ES-I3 (cell line): ENCODE results near the gene EMILIN2.
"Not testable (repeated sequence)": the region's sequence is repeated elsewhere in the genome, so short reads cannot be mapped to it uniquely, and the experiment has no call there.

Experiments used
- H3K36me3 ChIP-seq: 2 replicates; pipeline ENCODE4 v1.6.1; 2013; ENCODE audit warnings: mild to moderate bottlenecking, low read length, control low read depth, moderate library complexity; ENCODE audit not compliant: insufficient read depth
- H3K4me1 ChIP-seq: 2 replicates; pipeline ENCODE4 v1.6.1; 2013; ENCODE audit warnings: mild to moderate bottlenecking, control low read depth, low read length; ENCODE audit not compliant: insufficient read depth
- H3K9ac ChIP-seq: 2 replicates; pipeline ENCODE4 v1.6.1; 2013; ENCODE audit warnings: low read depth, mild to moderate bottlenecking, low read length, moderate library complexity
- H3K9me3 ChIP-seq: 2 replicates; pipeline ENCODE4 v1.6.1; 2013; ENCODE audit warnings: mild to moderate bottlenecking, low read length, moderate library complexity; ENCODE audit not compliant: control insufficient read depth, insufficient read depth

Gene EMILIN2

DNA sequence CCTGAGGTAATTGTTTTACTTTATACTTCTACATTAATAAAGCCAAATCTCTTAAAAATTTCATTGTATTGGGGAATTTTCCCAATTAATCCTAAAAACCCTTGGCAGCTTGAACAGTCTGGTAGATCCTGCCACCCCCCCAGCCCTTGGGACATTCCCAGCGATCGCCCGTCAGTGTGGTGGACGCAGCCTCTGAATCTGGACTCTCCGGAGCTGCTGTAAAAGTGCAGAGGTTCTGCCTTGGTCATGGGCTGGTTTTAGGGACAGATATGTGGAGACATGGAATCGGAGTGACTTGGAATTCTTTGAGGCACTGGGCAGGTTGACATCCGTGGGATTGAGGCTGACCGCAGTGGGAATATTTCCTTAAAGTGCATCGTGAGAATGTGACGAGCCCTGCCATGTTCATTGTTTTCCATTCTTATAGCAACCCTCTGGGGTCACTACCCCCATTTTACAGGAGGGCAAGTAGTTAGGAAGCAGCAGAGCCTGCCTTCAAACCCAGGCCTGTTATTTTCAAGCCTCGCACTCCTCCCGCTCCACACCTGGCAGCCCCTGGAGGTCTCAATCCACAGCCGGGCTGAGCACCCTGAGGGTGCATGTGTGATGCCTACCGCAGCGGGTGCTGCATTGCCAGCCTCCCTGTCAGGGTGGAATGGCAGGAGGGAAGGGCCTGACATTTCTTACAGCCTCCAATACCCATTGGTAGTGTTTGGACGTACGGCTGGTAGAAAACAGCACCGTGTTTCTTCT is 6.5 kb downstream of the EMILIN2 start:
- Histone ChIP-seq H3K9ac (no peak overlapping the region), H3K36me3 (no peaks in the 10 kb centered on the region), H3K4me1 (peaks cover 19% of the 10 kb centered on the region), H3K9me3 (no peaks in the 10 kb centered on the region)

DNA sequence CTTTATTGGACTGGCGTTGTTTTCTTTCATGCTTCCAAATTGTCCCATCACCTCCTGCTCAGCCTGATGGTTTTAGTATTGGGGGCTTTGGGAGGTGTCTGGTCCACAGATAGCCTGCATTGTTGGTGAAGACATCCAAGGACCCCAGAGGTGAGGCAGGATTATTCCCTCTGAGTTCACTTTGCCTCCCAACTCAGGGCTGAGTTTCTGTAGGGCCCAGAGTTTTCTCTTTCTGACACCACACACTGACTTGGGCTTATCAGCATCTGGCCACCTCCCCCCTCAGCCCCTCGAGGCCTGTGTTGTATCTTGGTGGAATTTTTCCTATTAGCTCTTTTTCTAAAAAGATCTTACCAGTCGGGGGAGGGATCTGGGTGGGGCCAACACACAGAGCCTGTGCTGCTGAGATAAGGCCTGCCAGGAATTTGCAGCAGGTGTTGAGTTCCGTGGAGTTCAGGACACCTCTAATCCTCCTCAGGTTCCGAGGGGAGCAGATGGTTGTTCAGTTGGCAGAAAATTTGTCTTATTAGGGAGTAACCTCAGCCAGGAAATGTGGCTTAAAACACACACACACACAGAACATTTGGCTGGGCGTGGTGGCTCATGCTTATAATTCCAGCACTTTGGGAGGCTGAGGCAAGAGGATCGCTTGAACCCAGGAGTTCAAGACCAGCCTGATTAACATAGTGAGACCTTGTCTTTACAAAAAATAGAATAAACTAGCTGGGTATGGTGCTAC is 7.3 kb downstream of the EMILIN2 start:
- no peaks in the 10 kb centered on the region for H3K9me3 ChIP-seq
- peaks cover 19% of the 10 kb centered on the region for H3K4me1 ChIP-seq
- no peak overlapping the region for H3K9ac ChIP-seq
- H3K36me3 ChIP-seq: no peaks in the 10 kb centered on the region

DNA sequence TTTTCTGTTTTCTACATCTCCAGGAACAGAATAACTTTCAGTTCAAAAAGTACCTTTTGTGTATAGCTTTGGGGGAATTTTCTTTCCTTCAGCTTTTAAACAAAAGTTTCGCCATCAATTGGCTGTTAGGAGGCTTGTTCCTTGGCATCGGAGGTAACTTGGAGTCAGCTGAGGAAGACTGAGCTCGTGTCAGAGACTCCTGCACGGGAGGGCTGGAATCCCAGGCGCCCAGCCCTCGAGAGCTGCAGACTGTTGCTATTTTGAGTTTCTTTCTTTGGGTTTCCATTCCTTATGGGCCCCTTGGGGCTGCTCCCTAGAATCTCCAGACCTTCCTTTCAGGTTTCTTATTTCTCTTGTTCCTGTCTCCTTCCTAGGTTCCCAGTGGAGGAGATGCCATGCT is 8.1 kb downstream of the EMILIN2 start:
- no peaks in the 10 kb centered on the region for H3K36me3 ChIP-seq
- peaks cover 19% of the 10 kb centered on the region for H3K4me1 ChIP-seq
- no peaks in the 10 kb centered on the region for H3K9me3 ChIP-seq
- no peak overlapping the region for H3K9ac ChIP-seq

DNA sequence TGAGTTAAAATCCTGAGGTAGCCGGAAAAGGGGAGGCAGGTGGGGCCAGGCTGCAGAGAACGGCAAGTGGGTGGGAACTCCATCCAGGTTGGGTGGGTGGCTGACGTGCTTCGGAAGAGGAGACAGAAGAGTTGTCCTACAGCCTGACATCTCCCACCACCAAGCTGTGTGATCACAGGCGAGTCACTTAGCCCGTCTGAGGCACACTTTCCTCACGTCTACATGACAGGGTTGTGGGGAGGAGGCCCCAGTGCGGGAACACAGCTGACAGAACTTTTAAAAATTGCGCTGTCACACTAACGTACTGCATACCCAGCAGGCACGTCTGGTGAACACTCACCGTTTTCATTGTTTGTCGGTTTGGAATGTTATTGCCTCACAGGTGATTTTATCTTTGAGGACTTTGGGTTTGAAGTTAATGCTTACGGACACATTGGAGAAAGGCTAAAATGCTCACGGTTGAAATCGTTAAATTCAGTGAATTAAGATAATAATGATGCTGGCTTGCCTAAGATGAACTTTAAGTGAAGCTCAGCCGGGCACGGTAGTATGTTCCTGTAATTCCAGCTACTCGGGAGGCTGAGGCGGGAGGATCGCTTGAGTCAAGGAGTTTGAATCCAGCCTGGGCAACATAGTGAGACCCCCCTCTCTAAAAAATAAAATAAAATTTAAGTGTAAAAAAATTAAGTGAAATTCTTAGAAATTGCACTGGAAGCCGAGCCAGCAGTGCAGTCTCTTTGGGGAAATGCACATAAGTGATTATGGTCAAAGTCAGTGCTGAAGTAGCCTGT is 8.9 kb downstream of the EMILIN2 start:
- Histone ChIP-seq H3K9ac (no peak overlapping the region), H3K36me3 (no peaks in the 10 kb centered on the region), H3K4me1 (peaks cover 19% of the 10 kb centered on the region), H3K9me3 (no peaks in the 10 kb centered on the region)

DNA sequence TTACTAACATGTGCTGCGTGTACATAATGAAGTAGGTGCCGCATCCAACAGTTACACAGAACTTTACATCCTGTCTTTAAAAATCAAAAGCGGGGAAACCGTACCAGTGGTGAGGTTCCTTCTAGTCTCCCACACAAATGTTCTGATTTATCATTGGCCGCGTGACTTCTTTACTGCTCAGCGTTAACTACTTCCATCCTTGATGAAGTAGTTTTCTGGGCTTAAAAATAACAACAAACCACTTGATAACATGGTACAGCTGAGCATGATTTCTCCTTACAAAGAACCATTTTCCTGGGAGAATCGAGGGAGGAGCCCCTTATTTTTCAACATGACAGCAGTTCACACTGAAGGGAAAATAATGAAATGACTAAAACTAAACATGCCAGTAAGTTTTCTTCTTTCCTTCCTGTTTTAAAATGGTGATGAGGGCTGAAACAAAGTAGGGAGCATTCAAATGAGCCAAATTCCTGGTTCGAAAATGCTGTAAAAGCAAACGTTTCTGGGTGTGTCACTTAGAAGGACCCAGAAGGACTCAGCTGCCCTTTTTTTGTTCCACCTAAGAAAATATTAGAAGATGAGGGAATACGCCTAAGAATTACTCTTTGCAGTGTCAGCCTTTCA is 9.9 kb downstream of the EMILIN2 start:
- Histone ChIP-seq H3K9me3 (no peaks in the 10 kb centered on the region), H3K9ac (no peak overlapping the region), H3K4me1 (peaks cover 19% of the 10 kb centered on the region), H3K36me3 (no peaks in the 10 kb centered on the region)

DNA sequence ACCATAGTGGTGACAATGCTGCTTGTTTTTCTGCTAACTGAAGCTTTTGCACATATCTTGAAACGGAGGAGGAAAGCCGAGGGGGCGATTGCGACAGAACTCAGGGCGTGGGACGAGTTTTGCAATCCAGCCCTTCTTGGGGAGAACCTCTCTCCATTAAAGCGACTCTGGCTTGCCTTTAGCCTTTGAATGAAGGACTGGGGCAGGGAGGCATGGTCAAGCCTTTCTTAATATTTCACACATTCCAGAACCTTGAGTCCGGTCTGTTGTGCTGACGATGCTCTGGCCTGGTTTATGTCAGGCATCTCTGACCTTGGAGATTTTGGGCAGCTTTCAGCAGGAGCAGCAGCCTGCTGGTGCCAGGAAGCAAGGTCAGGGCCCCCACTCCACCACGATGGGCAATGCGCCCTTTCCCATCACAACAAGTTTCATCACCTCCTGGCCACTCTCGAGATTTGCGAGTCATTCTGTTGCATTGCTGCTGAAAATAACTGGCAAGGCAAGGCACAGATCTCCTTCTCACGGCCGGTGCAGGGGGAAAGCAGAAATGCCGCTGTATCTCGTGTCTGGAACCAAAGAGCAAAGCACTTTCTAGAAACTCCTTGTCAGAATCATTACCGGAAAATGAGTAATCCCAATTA is 10.8 kb downstream of the EMILIN2 start:
- Histone ChIP-seq H3K36me3 (no peaks in the 10 kb centered on the region), H3K9ac (no peak overlapping the region), H3K9me3 (no peaks in the 10 kb centered on the region), H3K4me1 (peaks cover 19% of the 10 kb centered on the region)

DNA sequence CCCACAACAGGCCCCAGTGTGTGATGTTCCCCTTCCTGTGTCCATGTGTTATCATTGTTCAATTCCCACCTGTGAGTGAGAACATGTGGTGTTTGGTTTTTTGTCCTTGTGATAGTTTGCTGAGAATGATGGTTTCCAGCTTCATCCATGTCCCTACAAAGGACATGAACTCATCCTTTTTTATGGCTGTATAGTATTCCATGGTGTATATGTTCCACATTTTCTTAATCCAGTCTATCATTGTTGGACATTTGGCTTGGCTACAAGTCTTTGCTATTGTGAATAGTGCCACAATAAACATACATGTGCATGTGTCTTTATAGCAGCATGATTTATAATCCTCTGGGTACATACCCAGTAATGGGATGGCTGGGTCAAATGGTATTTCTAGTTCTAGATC is 13.6 kb downstream of the EMILIN2 start:
- H3K4me1 ChIP-seq: peaks cover 15% of the 10 kb centered on the region
- H3K36me3 ChIP-seq, H3K9ac ChIP-seq, H3K9me3 ChIP-seq: not testable (repeated sequence)

DNA sequence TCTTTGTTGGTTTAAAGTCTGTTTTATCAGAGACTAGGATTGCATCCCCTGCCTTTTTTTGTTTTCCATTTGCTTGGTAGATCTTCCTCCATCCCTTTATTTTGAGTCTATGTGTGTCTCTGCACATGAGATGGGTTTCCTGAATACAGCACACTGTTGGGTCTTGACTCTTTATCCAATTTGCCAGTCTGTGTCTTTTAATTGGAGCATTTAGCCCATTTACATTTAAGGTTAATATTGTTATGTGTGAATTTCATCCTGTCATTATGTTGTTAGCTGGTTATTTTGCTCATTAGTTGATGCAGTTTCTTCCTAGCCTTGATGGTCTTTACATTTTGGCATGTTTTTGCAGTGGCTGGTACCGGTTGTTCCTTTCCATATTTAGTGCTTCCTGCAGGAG is 17.2 kb downstream of the EMILIN2 start:
- not testable (repeated sequence) for H3K36me3 ChIP-seq, H3K4me1 ChIP-seq, H3K9ac ChIP-seq, H3K9me3 ChIP-seq

DNA sequence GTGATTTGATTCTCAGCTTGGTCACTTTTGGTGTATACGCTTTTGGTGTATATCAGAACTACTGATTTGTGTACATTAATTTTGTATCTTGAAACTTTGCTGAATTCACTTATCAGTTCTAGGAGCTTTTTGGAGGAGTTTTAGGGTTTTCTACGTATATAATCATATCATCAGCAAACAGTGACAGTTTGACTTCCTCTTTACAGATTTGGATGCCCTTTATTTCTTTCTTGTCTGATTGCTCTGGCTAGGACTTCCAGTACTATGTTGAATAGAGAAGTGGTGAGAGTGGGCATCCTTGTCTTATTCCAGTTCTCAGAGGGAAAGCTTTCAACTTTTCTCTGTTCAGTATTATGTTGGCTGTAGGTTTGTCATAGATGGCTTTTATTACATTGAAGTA is 19.7 kb downstream of the EMILIN2 start:
- not testable (repeated sequence) for H3K36me3 ChIP-seq, H3K9ac ChIP-seq, H3K4me1 ChIP-seq, H3K9me3 ChIP-seq

DNA sequence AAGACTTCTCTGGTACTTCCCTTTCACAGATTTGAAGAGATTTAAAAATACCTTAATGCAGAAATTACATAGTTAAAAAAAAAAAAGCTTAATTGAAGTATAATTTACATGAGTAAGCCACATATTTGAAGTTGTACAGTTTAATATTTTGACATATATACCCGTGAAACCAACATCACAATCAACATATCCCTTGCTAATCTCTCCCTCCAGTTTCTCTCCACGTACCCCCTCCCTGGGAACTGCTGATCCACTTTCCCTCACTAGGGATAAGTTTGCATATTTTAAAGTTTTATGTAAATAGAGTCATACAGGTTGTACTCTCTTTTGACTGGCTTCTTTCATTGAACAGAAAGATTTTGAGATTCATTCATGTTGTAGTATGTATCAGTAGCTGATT is 22.4 kb downstream of the EMILIN2 start:
- Histone ChIP-seq H3K4me1 (no peaks in the 10 kb centered on the region), H3K9ac (no peak overlapping the region), H3K36me3 (no peaks in the 10 kb centered on the region), H3K9me3 (no peaks in the 10 kb centered on the region)

DNA sequence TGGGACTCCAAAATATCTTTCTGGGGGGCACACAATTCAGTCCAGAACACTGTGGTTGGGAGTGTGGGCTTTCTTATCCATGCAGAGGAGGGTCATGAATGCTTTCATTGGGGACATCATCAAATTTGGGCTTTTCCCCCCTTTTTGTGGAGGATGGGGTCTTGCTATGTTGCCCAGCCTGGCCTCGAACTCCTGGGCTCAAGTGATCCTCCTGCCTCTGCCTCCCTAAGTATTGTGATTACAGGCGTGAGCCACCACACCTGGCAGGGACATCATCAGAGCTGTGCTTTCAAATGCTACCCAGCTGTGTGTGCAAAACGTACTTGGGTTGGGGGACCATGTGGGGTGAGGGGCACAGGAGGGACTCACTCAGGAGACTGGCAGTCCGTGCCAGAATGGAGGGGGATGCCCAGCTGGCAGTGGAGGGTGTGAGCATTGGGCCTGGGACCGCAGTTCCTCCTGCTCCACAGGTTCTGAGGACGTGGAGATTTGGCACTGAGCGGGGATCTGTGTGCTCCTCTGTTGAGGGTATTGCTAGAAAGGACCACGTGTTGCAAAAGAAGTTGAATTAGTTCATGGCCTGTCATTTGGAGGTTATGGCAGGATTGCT is 24.4 kb downstream of the EMILIN2 start:
- no peaks in the 10 kb centered on the region for H3K9me3 ChIP-seq
- no peaks in the 10 kb centered on the region for H3K36me3 ChIP-seq
- no peaks in the 10 kb centered on the region for H3K4me1 ChIP-seq

DNA sequence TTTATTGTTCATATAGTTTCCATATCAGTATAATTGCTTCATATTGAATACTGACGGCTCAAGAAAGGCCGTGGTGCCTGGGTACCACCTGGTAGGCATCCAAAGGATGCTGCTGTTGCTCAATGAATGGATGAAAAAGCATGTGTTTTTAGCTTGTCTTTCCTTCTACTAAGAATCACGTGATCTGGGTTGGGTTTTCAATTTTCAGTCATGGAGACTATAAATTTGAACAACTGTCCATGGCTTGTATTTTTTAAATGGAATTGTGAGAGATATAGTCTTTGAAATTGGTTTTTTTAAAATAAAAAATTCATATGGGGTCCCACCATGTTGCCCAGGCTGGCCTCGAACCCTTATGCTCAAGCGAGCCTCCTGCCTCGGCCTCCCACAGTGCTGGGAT is 25.3 kb downstream of the EMILIN2 start:
- H3K4me1 ChIP-seq: no peaks in the 10 kb centered on the region

More for the DNA sequence above, 24.4 kb downstream of the EMILIN2 start:
- no peak overlapping the region for H3K9ac ChIP-seq

DNA sequence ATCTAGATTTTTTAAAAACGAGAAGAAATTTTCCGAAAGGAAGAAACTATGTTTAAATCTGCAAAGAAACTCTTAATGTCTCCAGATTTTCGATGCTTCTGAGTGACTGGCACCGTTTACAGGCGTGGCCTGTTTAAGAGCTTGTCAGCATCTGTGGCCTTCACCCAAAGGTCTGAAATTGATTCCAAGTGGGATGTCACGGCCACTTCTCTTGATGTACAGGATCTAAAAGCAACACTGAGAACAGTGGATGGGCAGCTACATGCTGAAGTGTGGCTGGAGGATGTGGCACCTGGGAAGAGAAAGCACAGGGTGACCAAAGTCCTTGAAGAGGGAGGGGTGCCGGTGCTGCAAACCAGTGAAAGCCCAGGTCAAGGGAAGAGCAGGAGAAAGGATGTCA is 28.0 kb downstream of the EMILIN2 start:
- no peaks in the 10 kb centered on the region for H3K9me3 ChIP-seq
- H3K4me1 ChIP-seq: no peaks in the 10 kb centered on the region
- no peak overlapping the region for H3K9ac ChIP-seq

More for the DNA sequence above, 25.3 kb downstream of the EMILIN2 start:
- Histone ChIP-seq H3K9ac (no peak overlapping the region), H3K9me3 (no peaks in the 10 kb centered on the region), H3K36me3 (no peaks in the 10 kb centered on the region)

More for the DNA sequence above, 28.0 kb downstream of the EMILIN2 start:
- no peaks in the 10 kb centered on the region for H3K36me3 ChIP-seq
